IPS-15b (cell line): ENCODE data around the gene ST6GAL2.

Experiments used
- H3K27me3 ChIP-seq: one replicate; pipeline ENCODE4 v1.6.1; 2013; ENCODE audit warnings: low read length; ENCODE audit not compliant: control insufficient read depth, insufficient read depth
- H3K36me3 ChIP-seq: one replicate; pipeline ENCODE4 v1.6.1; 2013; ENCODE audit warnings: low read length; ENCODE audit not compliant: control insufficient read depth, insufficient read depth
- H3K4me1 ChIP-seq: one replicate; pipeline ENCODE4 v1.6.1; 2013; ENCODE audit warnings: mild to moderate bottlenecking, low read length; ENCODE audit not compliant: control insufficient read depth, insufficient read depth
- H3K4me3 ChIP-seq: one replicate; pipeline ENCODE4 v1.5.1; 2013; ENCODE audit warnings: low read depth, low read length
- H3K9ac ChIP-seq: one replicate; pipeline ENCODE4 v1.6.1; 2013; ENCODE audit warnings: low read depth, mild to moderate bottlenecking, low read length
- H3K9me3 ChIP-seq: one replicate; pipeline ENCODE4 v1.6.1; 2013; ENCODE audit warnings: mild to moderate bottlenecking, low read length; ENCODE audit not compliant: control insufficient read depth, insufficient read depth

The ST6GAL2 gene, protein sequence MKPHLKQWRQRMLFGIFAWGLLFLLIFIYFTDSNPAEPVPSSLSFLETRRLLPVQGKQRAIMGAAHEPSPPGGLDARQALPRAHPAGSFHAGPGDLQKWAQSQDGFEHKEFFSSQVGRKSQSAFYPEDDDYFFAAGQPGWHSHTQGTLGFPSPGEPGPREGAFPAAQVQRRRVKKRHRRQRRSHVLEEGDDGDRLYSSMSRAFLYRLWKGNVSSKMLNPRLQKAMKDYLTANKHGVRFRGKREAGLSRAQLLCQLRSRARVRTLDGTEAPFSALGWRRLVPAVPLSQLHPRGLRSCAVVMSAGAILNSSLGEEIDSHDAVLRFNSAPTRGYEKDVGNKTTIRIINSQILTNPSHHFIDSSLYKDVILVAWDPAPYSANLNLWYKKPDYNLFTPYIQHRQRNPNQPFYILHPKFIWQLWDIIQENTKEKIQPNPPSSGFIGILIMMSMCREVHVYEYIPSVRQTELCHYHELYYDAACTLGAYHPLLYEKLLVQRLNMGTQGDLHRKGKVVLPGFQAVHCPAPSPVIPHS

DNA sequence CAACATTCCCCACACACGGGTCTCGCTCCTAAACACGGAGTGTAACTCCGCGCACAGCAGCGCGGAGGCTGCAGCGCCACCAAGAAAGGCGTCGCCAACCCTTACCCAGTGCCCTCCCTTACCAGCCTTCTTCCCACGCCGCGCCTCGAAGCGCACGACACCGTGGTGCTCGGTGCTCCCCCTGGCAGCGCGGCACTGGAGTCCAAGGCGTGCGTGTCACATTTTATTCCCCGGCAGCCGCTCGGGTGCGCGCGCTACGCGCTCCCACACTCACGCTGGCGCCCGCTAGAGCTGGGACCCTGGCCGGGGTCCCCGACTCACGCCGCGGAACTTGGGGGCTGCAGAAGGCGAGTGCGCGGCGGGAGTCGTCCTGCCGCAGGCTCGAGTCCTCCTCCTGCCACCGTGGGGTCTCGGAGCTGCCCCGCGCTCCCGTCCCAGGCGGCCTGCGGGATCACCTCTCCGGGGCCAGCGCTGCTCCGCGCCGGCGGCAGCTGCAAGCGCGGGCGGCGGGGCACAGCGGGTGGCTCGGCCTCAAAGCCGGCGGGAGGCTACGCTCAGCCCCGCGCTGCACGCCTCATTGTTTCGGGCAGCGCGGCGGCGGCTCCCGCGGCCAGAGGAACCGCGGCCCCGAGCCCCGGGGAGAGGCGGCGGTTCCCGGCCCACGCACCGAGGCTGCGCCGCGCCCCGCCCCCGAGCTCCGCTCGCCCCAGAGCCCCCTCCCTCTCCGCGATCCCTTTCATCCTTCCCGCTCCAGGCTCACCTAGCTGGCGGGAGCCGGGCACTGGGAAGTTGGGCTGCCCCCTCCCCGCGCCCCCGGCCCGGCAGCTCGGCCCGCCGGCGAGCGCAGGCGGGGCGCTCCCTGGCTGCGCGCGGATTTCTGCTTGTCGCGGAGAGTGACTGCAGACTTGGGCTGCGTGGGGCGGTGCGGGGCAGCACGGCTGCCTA, at the start of gene ST6GAL2:
Gene ST6GAL2, minus strand, starts transcription at position 197 of the 945 bp plus-strand sequence. CDS start 42,190 bp downstream, outside the sequence.
- Histone ChIP-seq H3K4me3 (peak within 1 kb of the TSS; percentile 82), H3K27me3 (peaks cover 53% of the 10 kb centered on the region), H3K36me3 (no peaks in the 10 kb centered on the region), H3K9ac (no peak within 1 kb of the TSS), H3K9me3 (no peaks in the 10 kb centered on the region), H3K4me1 (peaks cover 17% of the 10 kb centered on the region)

DNA sequence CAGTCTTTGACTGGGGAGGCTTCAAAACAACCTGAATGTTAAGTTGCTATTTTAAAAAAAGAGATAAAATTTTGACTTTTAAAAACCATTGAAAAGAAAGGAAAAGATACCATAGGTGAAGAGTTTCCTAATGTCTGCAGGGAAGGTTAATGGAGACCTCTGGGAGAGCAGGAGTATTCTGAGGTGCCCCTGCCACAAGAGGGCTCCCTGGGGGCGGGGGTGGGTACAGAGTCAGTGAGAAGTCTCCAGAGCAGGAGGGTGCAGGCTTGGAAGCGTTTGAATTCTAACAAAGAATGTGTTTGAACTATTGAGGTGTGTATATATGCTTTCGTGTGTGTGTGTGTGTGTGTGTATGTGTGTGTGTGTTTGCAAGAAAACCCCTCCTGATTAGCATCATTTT, 46.7 kb upstream of the ST6GAL2 start:
- Histone ChIP-seq H3K27me3 (no peaks in the 10 kb centered on the region), H3K9me3 (no peaks in the 10 kb centered on the region), H3K4me3 (no peak overlapping the region), H3K9ac (no peak overlapping the region), H3K36me3 (no peaks in the 10 kb centered on the region), H3K4me1 (no peaks in the 10 kb centered on the region)

DNA sequence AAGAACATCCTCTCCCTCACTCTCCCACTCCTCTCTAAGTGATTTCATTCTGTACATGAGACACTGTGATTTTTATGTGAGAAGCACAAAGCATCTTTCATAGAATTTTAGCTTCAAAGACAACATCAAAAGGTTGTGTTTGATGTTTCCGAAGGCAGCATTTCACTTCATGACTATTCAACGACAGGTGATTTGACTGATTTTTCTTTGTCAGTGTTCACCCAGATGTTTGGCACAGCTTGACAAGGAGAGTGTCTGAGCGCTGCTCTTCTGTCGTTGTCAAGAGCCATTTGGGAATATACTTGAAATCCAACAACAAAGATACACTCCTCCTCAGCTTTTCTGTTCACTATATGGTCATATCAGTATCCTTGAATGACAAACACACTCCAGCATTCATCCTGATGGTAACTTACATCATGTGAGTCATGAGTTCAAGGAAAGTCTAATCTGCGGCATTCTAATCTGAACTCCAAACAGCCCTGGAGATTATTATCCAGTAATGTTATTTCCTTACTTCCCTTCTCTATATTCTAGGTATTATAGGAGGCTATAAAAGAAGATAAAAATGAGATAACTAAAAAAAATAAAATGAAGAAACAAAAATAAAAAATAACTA, 45.9 kb upstream of the ST6GAL2 start:
- H3K9me3 ChIP-seq = no peaks in the 10 kb centered on the region
- no peak overlapping the region for H3K4me3 ChIP-seq
- no peaks in the 10 kb centered on the region for H3K27me3 ChIP-seq
- H3K36me3 ChIP-seq = no peaks in the 10 kb centered on the region
- H3K9ac ChIP-seq = no peak overlapping the region
- H3K4me1 ChIP-seq = no peaks in the 10 kb centered on the region

DNA sequence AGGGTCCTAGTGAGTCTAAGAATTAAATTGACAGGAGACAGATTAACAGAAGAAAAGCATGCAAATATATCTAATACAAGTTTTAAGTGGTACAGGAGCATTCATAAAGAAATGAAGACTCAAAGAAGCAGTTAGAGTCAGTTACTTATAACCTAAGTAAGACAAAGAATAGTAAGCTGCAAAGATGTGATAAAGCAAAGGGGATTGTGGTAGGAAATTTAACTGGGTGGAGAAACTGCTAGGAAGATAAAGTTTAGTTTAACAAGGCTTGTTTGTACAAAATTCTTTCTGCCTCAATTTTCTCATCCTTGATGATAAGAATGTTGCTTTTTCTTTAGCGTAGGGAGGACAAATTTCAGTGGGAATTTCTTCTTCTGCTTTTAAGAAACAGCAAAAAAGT, 35.5 kb upstream of the ST6GAL2 start:
- Histone ChIP-seq H3K9me3 (peaks cover 1% of the 10 kb centered on the region), H3K4me1 (no peaks in the 10 kb centered on the region), H3K9ac (no peak overlapping the region), H3K4me3 (no peak overlapping the region), H3K27me3 (no peaks in the 10 kb centered on the region), H3K36me3 (no peaks in the 10 kb centered on the region)

DNA sequence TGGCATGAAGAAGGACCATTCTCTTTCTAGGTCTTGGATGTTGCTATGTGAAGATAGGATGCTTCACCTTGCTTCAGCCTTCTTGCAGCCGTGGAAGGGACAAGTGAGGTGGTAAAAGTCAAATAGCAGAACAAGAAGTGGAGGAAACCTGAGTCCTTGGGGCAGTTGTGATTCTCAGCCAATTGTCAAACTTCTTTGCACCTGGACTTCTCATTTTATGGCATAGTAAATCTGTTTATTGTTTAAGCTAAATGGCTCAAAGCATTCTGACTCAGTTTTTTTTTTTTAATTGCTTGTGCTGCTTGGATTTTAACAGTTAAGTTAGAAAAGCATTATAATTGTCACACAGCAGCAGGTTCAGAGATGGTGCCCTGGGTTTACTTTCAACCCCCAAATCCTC, 33.0 kb upstream of the ST6GAL2 start:
- no peaks in the 10 kb centered on the region for H3K9me3 ChIP-seq
- no peak overlapping the region for H3K4me3 ChIP-seq
- no peak overlapping the region for H3K9ac ChIP-seq
- no peaks in the 10 kb centered on the region for H3K27me3 ChIP-seq
- no peaks in the 10 kb centered on the region for H3K4me1 ChIP-seq
- no peaks in the 10 kb centered on the region for H3K36me3 ChIP-seq

DNA sequence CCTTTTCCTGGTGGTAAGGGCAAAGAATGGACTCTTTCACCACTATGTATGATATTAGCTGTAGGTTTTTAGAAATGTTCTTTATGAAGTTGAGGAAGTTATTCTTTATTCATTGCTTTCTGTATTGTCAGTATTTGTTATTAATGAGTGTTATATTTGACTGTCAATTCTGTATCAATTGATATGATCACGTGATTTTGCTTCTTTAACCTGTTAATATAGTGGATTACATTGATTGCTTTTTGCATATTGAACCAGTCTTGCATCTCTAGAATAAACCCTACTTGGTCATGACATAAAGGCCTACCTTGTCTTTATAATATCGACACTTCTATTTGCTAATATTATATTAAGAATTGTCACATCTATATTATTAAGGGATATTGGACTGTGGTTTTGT, 18.3 kb upstream of the ST6GAL2 start:
- no peaks in the 10 kb centered on the region for H3K4me1 ChIP-seq
- H3K9me3 ChIP-seq = no peaks in the 10 kb centered on the region
- H3K9ac ChIP-seq = no peak overlapping the region
- no peak overlapping the region for H3K4me3 ChIP-seq
- no peaks in the 10 kb centered on the region for H3K36me3 ChIP-seq
- no peaks in the 10 kb centered on the region for H3K27me3 ChIP-seq

DNA sequence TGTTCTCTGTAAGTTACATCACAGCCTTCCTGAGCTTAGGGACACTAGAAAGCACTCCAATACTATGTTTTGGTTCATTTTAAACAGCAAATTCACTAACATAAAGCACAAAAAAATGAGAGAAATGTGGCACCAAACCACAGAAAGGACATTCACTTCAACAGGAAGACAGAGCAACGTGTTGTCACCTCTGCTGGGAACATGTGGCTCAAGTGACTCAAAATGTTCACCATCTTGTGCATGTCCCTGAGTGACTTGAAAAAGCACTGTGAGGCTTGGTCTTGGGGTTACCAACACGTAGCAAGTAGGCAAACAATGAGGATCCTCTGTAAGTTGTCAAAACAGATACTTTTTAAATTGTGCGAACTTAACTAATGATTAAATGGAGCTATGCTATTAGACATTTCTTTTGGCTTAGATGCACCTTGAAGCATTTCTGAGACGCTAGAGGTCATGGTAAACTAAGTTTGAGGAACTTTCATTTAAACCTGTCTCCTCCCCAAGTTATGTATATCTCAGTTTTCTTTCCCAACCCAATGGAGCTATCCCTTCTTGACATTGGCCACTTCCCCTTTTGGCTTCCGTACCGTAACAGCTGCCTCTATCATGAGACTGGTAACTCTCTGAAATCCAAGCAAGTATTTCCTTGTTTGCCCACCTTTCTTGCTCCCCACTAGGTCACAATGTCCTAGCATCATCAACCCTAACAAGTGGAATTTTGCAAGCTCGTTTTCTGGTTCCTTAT, 14.0 kb upstream of the ST6GAL2 start:
- H3K27me3 ChIP-seq = no peaks in the 10 kb centered on the region
- no peak overlapping the region for H3K4me3 ChIP-seq
- H3K36me3 ChIP-seq = no peaks in the 10 kb centered on the region
- no peaks in the 10 kb centered on the region for H3K4me1 ChIP-seq
- no peak overlapping the region for H3K9ac ChIP-seq
- H3K9me3 ChIP-seq = no peaks in the 10 kb centered on the region

DNA sequence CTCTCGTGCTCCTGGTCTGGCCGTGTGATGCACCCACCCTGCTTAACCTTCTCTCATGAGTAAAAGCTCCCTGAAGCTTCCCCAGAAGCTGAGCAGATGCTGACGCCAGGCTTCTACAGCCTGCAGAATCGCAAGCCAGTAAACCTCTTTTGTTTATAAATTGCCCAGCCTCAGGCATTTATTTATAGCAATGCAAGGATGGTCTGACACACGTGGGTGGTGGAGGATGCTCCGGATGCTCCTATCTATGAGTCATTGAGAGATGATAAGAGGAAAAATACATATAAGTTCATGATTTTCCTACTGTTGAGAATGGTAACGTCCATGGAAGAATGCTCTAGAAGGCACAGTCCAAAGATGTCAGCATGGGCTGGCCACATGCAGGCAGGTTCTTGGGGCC, 8.6 kb upstream of the ST6GAL2 start:
- Histone ChIP-seq H3K4me1 (peaks cover 12% of the 10 kb centered on the region), H3K36me3 (no peaks in the 10 kb centered on the region), H3K4me3 (no peak overlapping the region), H3K27me3 (no peaks in the 10 kb centered on the region), H3K9ac (no peak overlapping the region), H3K9me3 (no peaks in the 10 kb centered on the region)

DNA sequence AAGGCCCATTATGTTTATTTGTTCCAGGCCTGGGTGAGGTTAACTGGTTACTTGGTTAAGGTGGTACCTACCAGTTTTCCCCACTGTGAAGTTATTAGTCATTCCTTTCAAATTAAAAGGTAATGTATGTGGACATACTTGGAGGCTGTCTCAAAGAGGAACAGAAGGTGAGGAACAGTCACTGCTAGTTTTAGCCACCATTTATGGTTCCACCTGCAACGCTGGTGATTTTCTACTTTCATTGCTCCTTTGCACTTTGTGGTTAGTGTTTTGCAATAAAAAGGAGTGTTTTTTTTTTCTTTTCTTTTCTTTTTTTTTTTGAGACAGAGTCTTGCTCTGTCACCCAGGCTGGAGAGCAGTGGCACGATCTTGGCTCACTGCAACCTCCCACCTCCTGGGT, 6.1 kb upstream of the ST6GAL2 start:
- Histone ChIP-seq H3K4me1 (peaks cover 12% of the 10 kb centered on the region), H3K36me3 (no peaks in the 10 kb centered on the region), H3K4me3 (no peak overlapping the region), H3K9ac (no peak overlapping the region), H3K27me3 (peaks cover 8% of the 10 kb centered on the region), H3K9me3 (no peaks in the 10 kb centered on the region)

DNA sequence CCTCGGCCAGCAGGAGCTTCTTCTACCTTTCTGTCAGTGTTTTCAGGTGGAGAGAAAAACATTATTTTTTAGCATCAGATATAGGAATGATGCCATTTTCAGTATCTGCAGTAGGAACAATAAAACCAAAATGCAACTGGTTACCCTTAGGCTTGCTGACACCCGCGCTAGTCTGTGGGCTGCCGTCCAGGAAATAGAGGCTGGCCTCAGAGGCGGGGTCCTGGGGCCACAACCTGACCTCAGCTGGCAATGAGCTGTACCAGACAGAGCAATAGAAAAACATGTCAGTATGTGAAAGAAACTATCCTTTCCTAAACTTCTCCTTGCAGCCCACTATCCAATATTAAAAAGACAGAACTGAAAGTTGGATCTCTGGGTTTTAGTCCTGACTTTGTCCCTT, 4.6 kb upstream of the ST6GAL2 start:
- Histone ChIP-seq H3K4me3 (no peak overlapping the region), H3K36me3 (no peaks in the 10 kb centered on the region), H3K9me3 (no peaks in the 10 kb centered on the region), H3K4me1 (peaks cover 12% of the 10 kb centered on the region), H3K9ac (no peak overlapping the region), H3K27me3 (peaks cover 13% of the 10 kb centered on the region)
